ACHN (cell line): ENCODE results near the gene FJX1.
A peak's percentile ranks its signal among the peaks of the same experiment; 100 is the strongest.
"Not testable (repeated sequence)": the region's sequence is repeated elsewhere in the genome, so short reads cannot be mapped to it uniquely, and the experiment has no call there.

Experiments
- DNase-seq: peaks from one replicate; pipeline ENCODE4 v3.0.0-alpha.2; 2015
- in situ Hi-C: cut with HindIII; loops from 2 replicates; pipeline ENCODE4 v1.10.0; 2017; ENCODE audit warnings: low sequenced_read_pairs, low pct_ligation_motif_present, low pct_unique_long_range_greater_than_20kb

FJX1 gene

DNA sequence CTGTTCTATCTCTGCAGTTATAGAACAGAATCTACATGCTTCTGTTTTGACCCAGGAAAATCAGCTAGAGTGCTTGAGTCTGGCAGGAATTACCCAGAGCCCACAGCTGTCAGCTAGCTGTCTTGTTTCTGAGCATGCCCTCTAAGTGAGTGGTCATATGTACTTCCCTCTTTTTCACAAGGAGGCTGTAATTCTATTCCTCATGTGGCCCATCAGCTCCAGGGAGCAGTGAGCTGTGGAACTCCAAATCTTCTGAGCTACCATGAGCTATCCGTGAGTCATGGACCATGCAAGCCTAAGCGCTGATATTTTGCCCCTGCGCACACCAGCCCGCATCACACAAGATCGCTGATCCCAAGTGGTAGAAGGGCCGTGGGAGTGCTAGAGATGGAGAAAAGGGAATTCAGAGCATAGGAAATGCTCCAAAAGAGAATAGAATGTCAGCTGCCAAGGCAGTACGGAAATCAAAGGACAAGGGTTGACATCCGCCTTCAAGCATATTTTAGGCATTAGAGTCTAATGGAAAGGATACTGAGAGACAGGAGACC, 5.4 kb downstream of the FJX1 start:
- in situ Hi-C loops: no loop called here
- DNase-seq: peak; percentile 91

DNA sequence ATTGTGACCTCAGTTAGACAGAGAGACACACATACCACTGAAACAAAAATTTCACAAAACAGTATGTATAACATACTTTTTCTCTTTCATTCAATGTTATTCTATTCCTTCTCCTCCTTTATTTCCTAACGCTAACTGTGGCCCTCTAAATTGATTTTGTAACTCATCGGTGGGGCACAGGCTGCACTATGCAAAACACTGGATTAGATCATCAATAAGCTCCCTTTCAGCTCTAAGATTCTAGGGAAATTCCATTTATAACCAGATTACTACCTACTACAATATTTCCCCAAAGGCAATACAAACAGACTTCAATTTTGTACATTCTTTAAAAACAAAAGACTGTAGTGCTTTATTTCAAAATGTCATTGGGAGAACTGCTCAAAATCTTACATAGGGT, 6.1 kb downstream of the FJX1 start:
- in situ Hi-C loops: no loop called here
- no peak for DNase-seq

- in situ Hi-C loops: no loop called here
- DNase-seq: no peak
Observed at GRCh38 chr11:35624781-35625180, 6.5 kb downstream of the FJX1 start.

DNA sequence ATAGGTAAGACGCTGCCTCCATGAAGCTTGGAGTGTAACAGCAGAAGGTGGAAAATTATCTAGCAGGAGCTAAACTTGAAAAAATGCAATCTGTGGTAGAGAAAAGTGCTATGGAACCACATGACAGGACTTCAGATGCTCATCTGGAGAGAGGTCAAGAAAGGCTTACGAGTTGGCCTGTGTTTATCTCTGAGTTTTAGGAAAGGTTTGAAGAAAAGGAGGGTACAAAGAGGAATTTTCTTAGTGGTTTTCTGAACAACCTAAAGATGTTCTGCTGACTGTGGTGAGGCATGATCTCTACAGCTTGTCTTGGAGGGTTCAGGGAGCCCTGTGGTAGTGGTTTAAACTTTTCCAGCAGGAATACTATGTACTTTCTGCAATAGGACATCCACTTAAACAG, 8.2 kb downstream of the FJX1 start:
- in situ Hi-C loops: no loop called here
- DNase-seq: no peak

GRCh38 chr11:35629511-35629910, 11.3 kb downstream of the FJX1 start:
- in situ Hi-C loops: no loop called here
- DNase-seq: peak; percentile 69

GRCh38 chr11:35629914-35630313, 11.7 kb downstream of the FJX1 start:
- peak; percentile 99 for DNase-seq
- in situ Hi-C loops: no loop called here

GRCh38 chr11:35631891-35632290, 13.6 kb downstream of the FJX1 start:
- no peak for DNase-seq
- in situ Hi-C loops: no loop called here

DNA sequence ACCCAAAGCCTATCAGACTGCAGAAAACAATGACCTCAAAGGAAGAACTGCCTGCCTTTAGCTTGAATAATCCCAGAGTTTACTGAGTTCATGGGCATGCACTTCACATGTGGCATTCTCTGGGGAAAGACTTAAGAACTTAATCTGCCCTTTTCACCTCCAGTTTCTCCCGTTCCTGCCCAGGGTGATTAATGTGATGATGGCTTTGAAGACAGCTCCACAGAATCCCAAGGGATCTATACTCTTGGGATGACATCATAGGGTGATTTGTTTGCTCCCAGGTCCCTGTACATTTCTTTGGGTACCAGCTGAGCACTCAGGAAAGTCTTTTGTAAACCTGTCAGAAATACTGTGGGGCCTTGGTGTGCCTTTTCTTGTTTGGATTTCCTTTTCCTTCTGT, 14.0 kb downstream of the FJX1 start:
- DNase-seq: no peak
- in situ Hi-C loops: no loop called here

DNA sequence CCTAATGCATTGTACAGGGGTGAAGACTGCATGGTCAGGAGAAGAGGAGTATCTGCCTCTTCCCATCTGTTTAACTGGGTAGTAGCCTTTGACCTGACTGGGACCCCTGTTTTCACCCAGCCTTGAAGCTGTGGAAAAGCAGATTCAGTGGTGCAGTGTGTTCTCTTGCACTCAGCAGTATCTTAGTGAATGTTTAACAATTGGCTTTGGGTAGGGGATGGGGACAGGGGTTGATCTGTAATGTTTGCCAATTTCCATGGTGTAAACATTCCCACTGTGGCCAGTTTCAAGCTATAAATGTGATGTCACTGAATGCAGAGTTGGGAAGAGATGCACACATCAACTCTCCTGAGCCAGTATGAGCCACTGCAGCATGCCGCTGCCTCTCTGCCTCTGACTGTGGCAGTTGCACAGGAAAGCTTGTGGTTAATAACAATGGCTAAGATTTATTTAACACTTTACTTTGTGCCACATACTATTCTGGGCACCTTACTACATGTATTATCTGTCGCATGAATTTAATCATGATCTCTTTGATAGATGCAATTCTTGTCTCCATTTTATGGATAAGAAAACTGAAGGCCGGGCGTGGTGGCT, 15.7 kb downstream of the FJX1 start:
- in situ Hi-C loops: no loop called here
- no peak for DNase-seq

- DNase-seq: no peak
- in situ Hi-C loops: no loop called here
Observed at GRCh38 chr11:35635933-35636332, 17.7 kb downstream of the FJX1 start.

DNA sequence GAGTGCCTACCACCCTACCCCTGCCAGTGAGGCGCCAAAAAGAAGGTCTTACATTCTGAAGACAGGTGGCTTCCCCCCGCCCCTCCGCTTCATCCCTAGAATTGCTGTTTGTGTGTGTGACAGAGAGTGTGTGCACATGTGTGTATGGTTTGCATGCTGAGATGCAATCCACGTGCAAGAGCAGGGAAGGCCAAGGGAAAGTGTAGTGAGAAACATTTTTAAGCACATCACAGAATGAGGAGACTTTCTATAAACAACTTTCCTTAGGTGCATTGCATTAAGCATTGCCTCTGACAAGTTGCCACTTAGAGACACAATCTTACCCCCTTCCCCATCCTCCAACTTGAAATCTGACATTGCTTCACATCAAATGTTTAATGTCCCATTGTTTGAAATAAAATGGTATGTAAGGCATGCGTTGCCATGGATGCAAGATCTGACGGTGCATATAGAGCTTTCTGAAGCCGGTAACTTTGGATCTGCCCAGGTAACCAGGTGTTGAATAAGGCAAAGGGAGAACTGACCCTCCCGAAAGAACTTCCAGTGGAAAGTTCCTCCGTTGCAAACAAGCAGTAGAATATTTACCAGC, 21.4 kb downstream of the FJX1 start:
- in situ Hi-C loops: no loop called here
- no peak for DNase-seq

- DNase-seq: no peak
- in situ Hi-C loops: no loop called here
Observed at GRCh38 chr11:35641171-35641897, 23.1 kb downstream of the FJX1 start.

DNA sequence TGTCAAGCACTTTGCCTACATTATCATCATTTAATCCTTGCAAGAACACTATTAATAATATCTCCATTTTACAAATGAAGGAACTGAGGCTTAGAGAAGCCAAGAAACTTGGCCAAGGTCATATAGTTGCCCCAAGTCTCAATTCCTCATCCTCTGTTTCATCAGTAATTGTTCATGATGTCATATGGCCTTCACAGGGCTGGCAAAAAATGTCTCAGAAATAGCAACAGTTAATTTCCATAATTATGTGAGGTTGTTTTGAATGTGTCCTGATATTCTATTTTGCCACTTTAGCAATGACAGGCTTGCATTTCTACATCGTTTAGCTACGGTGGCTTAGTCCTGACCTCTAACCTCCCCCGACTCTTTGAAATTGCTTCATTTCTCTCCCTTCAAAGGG, 23.7 kb downstream of the FJX1 start:
- DNase-seq: no peak
- in situ Hi-C loops: no loop called here

DNA sequence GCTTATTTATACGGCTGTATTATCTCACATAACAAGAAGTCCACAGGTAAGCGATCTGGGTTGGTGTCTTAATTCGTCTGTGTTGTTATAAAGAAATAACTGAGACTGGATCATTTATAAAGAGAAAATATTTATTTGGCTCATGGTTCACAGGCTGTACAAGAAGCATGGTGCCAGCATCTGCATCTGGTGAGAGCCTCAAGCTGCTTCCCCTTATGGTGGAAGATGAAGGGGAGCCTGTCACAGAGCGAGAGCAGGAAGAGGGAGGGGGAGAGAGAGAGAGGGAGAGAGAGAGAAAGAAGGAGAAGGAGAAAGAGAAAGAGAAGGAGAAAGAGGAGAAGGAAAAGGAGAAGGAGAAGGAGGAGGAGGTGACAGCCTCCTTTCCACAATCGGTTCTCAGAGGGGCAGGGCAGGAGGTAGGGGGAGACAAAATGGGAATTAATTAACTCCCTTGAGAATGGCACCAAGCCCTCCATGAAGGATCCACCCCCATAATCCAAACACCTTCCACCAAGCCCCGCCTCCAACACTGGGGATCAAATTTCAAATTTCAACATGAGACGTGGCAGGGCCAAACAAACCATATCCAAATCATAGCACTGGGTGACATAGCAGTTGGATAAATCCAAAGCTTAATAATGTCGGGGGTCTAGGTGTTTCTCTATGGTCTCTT, 29.3 kb downstream of the FJX1 start:
- no peak for DNase-seq
- in situ Hi-C loops: no loop called here

GRCh38 chr11:35650006-35650405, 31.7 kb downstream of the FJX1 start:
- no peak for DNase-seq
- in situ Hi-C loops: no loop called here

- in situ Hi-C loops: no loop called here
- DNase-seq: no peak
Observed at GRCh38 chr11:35650467-35650866, 32.2 kb downstream of the FJX1 start.

- in situ Hi-C loops: no loop called here
- no peak for DNase-seq
Observed at GRCh38 chr11:35651263-35651662, 33.0 kb downstream of the FJX1 start.

GRCh38 chr11:35652786-35653185, 34.5 kb downstream of the FJX1 start:
- DNase-seq, in situ Hi-C loops: not testable (repeated sequence)

GRCh38 chr11:35654711-35655110, 36.5 kb downstream of the FJX1 start:
- in situ Hi-C loops: no loop called here
- no peak for DNase-seq
